Measurements from ENCODE around the gene NEAT1.

NEAT1 gene

DNA sequence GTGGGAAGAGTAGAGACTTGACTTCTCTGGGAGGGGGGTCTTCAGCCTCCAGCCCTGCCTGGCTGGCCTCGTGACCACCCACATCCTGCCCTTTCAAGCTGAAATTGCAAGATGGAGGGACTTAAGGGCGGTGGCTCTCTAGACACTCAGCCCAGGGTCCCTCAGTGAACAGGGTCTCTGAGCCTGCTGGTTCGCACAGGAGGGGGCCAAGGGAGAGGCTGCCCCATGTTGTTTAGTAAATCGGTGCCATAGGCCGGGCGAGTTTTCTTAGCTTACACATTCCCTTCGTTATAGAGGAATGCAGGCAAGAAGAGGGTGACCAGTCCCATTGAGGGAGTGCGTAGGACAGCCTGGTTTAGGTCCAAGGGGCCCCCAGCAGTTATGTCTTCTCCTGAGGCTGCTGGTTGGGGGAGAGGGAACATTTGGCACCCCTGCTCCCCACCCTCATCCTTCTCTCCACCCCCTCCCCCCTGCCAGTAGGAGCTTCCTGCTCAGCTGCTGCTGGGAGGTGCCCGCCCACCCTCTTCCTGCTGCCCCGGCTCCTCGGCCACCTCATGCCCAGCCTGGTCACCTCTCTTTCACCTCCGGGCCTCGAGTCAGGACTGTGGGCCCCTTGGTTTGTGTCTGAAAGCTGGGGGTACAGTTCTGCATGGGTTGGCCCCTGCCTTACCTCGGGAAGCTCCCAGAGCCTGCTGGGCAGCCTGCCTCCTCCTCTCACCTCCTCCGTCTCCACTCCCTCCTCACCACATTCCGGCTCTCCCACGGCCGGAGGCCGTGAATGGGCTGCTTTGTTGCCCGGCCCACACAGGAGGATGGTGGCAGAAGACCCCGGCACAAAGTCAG, 32.3 kb upstream of the NEAT1 start:
- peak; percentile 77 for DNase-seq

DNA sequence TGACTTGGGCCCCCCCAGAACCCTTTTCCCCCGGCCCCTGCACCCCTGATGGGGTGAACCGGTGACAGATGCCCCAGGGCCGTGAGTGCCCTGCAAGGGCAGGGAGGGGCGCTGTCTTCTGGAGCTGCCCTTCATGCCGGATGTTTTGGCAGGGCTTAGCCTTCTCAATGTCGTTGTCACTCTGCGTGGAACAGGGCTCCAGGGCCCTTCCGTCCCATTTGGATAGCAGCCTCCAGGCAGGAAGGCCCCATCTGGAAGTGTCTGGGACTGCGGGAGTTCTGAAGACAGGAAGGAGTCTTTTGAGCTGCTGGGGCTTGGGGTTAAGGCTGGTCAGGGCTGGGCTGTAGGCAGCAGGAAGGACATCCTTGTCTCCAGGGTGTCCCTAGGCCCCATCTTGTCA, 31.6 kb upstream of the NEAT1 start:
- DNase-seq = peak; percentile 84

DNA sequence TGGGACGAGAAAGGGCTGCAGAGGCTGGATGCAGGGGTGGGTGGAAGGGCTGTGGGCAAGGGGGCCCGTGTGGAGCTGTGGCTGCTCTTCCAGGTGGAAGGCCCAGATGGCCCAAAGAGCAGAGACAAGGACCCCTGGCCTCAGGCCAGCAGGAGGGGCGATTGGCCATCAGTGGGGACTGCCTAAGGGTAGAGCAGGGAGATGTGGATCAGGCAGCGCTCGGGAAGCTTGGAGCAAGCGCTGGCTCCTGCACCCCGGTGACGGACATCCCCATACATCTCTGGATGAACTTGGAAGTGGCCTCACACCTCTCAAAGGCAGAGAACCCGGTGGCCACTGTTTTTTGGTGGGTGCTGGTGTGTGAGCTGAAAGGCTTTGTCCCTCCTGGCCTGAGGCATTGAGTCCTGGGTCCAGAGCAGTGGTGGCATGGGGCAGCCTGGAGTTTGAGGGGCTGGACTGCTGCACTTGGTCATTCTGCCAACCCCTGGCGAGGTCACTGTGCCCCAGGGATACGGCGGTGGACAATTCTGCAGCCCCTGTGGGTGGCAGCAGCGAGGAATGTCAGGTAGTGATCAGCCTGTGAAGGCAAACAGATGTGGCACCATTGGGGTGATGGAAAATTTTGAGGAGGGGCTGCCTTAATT, 30.3 kb upstream of the NEAT1 start:
- DNase-seq = no peak

DNA sequence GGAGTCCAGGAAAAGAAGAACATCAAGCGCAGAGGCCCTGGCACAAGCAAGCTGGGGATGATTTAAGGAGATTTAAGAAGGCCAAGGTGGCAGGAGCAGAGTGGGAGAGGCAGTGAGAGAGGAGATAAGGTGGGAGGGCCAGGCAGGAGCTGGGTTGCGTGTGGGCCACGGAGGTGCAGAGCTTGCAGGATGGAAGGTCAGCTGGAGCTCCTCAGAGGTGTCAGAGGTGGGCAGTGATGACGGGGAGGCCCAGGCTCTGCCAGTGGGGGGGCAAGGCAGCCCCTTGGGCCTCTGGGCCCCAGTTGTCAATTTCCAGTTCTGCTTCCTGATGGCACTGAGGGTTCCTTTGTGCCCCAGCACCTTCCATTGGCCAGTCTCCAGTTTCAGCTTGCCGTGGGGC, 29.7 kb upstream of the NEAT1 start:
- no peak for DNase-seq

DNA sequence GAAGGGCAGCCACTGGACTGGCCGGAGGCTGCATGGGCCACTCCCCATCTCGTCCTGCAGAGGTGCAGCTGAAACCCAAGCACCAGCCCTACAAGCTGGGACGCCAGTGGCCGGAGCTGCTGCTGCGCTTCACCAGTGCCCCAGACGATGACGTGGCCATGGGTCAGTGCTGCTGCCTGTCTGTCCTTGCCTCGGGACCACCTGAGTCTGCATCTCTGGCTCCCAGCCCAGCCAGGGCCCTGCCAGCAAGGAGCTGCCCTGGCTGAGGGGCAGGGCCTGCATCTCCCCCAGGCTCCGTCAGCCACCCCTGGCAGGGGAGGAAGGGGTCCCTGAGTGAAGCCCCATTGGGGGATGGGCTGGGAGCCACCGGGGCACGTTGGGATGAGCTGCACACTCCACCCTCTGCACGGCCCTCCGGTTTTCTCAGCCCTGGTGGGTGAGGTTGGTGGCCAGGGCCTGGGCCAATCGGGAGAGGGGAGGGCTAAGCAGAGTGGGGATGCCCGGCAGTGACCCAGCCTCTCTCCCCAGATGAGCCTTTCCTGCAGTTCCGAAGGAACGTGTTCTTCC, 29.0 kb upstream of the NEAT1 start:
- DNase-seq = no peak

DNA sequence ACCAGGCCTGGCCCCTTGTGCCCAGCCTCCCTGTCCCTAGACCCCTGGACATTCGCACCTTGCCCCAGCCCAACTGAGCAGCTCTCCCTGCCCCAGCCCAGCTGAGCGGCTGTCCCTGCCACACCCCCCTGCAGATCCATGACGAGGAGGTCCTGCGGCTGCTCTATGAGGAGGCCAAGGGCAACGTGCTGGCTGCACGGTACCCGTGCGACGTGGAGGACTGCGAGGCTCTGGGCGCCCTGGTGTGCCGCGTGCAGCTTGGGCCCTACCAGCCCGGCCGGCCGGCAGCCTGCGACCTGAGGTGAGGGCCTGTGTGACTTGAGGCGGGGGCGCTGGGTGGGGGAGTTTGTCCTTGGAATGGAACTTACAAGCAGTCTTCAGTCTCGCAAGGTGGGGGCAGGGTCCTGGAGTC, 28.5 kb upstream of the NEAT1 start:
- no peak for DNase-seq

DNA sequence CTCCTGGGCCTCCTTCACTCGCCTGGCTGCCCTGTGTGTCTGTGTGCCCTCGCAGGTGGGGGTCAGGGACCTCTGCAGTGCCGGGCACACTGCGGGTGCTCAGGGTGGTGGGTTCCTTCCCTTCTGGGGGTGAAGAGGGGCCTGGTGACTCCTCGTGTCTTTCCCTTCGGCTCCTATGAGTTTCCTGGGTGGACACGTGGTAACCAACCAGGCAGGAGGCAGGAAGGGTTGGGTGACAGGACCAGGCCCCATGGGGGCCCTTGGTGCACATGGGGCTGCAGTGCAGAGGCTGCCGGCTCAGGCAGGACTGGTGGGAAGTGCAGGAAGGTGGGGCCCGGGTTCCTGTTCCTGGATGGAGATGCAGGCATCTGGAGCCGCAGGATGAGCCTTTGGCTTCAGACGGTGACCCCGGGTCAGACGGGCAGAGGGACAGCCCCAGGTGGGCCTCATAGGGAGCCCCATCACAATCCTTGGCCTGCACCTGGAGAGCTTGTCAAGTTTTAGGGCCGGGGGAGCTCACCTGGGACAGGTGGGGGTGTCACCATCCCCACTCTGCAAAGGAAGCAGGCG, 26.6 kb upstream of the NEAT1 start:
- no peak for DNase-seq

DNA sequence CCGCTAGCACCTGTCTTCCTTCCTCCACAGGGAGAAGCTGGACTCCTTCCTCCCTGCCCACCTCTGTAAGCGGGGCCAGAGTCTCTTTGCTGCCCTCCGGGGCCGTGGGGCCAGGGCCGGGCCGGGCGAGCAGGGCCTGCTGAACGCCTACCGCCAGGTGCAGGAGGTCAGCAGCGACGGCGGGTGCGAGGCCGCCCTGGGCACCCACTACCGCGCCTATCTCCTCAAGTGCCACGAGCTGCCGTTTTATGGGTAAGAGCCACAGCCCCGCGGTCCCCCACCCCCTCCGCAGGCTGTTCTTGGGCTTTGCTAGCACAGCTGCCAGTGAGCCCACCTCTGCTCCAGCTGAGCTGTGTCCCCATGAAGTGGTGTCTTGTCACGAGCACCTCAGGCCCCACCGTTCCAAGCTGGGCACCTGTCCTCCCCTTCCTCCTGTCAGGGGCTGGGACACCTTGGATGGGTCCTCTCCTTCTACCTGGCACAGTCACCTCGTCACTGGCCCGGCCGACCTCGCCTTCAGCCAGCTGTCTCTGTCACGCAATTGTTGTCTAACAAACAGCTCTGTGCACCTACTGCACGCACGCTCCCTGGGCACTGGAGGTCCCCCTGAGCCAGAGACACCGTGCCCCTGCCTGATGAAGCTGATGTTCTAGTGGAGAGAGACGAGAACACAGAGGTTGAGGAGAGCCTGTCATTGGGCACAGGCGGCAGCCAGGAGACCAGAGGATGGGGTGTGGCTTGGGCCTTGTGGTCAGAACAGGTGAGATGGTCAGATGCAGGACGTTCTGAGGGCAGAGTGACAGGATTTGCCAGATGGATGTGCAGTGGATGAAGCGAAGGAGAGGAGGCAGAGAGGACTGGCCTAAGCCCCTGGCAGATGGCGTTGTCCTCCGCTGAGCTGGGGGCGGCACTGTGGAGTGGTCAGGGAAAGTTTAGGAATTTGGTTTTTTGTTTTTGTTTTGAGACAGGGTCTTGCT, 25.5 kb upstream of the NEAT1 start:
- no peak for DNase-seq

DNA sequence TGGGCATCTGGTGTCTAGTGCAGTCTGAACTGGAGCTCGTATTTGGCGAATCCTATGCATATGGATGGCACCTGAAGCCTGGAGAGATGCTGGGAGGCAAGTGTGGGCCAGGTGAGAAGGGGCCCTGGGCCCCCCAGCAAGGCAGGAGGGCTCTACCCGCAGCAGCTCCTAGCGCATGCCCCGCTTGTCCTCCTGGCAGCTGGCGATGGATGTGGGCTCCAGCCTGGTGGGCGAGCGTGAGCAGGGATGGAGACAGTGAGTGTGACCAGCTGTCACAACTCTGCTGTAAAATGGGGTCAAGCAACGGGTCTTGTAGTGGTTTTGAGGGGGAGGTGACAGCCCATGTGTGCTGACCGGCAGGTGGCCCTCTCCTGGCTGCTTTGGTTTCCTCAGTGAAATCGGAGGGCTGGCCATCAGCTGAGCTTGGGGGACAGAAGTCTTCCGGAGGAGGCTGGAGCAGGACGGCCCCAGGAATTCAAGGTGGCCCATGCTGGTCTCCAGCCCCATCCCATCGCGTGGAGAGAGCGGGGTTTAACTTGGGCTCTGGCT, 24.2 kb upstream of the NEAT1 start:
- DNase-seq = no peak

DNA sequence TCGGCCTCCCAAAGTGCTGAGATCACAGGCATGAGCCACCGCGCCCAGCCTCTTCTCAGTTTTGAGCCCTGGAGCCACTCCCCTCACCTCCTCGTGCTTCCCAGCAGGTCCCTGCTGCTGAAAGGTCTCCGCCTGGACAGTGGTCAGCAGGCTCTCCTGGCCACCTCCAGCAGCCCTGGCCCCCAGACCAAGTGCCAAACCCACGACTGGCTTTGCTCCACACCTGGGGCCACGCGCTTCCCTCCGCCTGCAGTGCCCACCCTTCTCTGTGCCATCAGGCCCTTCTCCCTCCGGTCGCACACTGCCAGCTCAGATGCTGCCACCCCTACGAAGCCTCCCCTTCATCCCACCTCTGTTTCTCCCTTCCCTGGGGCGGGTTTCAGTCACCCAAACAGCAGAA, 23.3 kb upstream of the NEAT1 start:
- DNase-seq = no peak

DNA sequence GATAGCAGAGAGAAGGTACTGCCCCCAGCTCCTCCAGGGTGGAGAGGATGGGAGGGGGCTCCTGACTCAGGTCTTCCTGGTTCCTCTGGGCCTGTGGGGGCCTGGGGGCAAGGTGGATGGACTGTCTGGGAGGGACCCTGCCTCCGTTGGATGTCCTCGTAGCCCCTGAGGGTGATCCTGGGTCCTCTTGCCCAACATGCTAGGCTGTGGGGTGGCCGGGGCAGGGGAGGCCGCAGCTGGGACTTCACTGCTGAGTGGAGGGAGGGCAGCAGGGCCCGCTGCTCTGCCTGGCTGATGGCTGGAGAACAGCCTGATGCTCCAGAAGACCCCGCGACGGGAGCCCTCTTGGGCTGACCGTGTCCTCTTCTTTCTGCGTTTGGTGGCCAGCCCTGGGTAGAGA, 22.8 kb upstream of the NEAT1 start:
- no peak for DNase-seq

DNA sequence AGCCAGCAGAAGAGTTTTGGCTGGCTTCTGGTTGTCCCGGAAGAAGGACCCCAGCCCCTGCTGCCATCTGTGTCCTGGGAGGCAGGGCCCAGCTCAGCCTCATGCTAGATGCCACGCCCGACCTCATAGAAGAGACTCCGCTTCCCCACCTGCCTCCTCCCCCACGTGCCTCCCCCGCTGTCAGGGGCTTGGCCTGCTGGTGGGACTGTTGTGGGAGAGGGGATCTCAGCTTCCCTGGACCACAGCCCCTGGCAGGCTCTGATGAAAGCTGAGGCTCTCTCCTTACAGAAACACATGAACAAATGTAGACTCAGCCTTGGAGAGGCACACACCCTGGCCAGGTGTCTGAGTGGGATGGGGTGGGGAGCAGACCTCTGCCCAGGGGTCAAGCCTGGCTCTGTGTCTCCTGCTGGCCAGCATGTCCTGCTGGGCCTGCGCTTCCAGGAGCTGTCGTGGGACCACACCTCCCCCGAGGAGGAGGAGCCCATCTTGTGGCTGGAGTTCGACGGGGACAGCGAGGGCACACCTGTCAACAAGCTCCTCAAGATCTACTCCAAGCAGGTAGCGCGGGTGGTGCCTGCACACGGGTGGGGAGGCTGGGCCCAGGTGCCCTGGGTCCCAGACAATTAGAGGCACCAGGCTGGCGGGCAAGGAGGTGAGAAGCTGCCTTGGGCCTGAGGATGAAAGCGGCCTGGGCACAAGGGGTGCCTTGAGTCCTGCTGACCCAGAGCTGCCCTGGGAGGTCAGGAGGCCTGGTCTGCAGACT, 22.1 kb upstream of the NEAT1 start:
- DNase-seq = no peak

DNA sequence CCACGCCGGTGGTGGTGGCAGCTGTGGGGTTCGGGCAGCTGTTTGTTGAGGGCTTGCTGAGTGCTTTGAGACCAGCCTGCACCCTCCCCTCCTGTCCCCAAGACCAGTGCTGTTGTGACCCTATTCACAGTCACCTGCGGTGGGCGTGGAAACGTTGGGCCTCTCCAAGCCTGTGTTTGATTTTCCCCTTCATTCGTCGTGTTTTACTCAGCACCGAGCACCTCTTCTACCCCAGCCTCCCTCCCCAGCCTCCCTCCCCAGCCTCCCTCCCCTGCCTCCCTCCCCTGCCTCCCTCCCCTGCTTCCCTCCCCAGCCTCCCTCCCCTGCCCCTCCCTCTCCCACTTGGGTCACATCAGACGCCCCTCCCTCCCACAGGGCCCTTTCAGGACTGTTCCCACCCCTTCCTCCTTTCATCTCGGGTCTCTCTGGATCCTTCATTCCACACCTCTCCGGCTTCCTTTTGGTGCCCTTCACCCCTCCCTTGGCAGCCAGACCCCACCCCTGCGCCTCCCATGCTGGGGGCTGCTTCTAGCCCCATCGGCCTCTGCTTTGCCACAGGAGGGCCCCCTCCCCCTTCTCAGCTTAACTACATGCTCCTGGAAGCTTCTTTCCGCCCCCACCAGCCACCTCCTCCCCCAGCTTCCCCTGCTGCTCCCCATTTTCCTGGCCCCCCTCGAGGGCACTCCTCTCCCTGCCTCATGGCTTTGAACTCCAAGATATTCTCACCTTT, 21.4 kb upstream of the NEAT1 start:
- no peak for DNase-seq

DNA sequence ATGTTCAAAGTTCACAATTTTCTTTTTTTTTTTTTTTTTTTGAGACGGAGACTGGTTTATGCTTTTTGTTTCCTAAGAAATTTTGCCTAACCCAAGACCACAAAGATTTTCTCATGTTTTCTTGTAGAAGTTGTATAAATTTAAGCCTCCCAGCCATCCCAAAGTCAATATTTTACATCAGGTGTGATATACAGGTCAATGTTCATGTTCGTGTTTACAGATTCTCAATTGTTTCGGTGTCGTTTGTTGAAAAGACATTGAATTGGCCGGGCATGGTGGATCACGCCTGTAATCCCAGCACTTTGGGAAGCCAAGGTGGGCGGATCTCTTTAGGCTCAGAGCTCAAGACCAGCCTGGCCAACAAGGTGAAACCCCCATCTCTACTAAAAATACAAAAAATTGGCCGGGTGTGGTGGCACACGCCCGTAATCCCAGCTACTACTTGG, 20.8 kb upstream of the NEAT1 start:
- DNase-seq = no peak

DNA sequence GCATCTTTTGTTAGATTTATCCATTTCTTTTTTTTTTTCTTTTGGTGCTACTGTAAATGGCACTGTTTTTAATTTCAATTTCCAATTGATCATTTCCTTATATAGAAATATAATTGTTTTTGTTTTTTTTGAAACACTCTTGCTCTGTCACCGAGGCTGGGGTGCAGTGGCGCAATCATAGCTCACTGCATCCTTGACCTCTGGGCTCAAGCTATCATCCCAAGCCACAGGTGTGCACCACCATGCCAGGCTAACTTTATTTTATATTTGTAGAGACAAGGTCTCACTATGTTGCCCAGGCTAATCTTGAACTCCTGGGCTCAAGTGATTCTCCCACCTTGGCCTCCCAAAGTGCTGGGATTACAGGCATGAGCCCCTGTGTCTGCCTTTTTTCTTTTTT, 19.8 kb upstream of the NEAT1 start:
- DNase-seq = no peak

DNA sequence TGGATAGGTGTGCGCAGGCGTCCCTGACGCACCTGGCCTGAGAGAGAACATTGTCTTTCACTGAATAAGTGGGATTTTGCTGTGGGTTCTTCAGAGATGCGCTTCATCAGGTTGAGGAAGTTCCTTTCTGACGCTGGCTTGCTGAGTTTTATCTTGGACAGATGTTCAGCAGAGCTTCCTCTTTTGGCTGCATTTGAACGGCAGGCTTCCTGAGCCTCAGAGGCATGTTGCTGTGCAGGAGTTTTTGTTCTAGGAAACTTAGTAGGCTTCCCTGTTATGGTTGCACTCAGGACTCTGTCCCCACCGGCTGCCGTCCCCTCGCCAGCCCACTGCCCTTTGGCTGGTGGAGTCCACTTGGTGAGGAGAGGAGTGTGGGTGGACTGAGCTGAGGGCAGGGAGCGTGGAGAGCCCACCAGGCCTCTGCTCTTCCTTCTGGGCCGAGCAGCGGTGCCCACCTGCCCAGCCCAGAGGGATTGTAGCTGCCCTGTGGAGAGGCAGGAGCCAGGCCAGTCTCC, 18.9 kb upstream of the NEAT1 start:
- DNase-seq = no peak

DNA sequence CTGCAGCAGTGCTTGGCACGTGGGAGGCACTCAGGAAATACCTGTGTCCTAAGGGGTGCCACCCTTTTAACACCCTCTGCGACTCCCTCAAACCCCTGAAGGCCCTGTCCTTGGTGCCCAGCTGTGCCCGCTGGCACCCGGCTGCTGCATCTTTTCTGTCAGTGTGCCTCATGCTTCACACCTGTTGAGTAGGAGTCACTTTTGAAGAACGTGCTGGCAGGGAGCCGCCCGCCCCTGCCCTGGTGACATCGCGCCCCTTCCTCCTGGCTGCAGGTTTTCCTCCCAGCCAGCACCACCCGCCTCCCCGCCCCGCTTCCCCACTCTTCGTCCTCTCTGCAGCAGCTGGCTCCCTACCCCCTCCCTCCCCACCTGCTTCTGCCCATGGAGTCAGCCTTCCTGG, 18.4 kb upstream of the NEAT1 start:
- no peak for DNase-seq

DNA sequence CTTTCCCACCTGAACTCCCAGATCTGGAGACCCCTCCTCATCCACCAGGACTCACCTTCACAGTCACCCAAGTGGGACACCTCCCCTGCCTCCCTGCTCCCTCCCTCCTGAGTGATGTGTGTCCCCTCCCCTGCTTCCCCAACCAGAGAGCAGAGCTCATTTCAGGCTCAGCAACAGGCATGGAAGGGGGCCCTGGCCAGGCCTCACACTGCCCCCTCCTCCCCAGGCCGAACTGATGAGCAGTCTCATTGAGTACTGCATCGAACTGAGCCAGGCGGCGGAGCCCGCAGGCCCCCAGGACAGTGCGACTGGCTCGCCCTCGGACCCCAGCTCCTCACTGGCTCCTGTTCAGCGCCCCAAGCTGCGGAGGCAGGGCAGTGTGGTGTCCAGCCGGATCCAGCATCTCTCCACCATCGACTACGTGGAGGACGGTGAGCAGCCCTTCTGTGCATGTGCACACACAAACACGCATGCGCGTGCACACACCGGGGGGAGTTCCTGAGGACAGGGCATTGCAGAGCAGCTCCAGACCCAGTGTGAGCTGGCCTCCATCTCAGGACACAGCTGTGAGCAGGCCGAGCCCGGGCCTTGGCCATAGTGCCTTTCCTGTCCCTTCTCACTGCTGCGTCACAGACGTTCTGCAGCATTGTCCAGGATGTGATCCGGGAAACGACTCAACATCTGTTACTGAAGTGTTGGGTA, 17.8 kb upstream of the NEAT1 start:
- DNase-seq = no peak

DNA sequence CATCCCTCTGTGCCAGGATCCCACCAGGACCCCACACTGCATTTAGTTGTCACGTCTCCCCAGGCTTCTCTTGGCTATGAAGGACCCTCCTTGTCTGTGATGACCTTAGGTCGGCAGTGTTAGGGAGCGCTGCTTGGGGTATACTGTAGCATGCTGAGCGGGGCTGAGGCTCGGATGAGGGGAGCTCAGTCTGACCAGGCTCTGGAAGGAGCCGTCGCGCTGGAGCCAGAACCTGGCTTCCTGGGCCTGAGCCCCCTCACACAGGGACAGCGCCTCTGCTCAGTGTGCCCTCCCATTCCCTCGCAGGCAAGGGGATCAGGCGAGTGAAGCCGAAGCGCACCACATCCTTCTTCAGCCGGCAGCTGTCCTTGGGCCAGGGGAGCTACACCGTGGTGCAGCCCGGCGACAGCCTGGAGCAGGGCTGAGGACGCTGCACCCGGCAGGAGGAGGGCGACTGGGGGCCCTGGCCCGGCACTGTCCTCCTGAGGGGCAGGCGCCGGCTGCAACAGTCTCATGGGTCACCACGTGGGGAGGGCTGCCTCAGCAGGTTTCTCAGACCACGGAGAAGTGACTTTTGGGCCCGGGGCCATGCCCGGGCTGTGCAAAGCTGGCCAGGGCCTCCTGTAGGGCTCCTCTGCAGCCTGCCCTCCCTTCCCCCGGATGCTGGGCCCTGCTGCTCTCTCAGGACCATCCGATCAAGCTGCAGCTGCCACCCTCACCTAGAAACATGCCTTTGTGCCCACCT, 11.5 kb upstream of the NEAT1 start:
- peak; percentile 43 for DNase-seq

All from islet precursor cell (in vitro differentiated cells).